NCI-H460 (cell line): ENCODE data around the gene COX10. TPM values are rescaled to one million over a fixed set of nuclear protein-coding genes. Genes with fewer than 3 reads are reported as not detected.
"Not testable (repeated sequence)": the region's sequence is repeated elsewhere in the genome, so short reads cannot be mapped to it uniquely, and the experiment has no call there.

Source experiments
- DNase-seq: peaks from one replicate; pipeline ENCODE4 v3.0.0-alpha.2; 2016; ENCODE audit warnings: low read depth; ENCODE audit errors: extremely low read depth
- total RNA-seq: library from RNA; depleted of rRNA; stranded (reverse); fragments of >200 nt; shearing (Covaris generic); gene quantifications from 2 replicates; pipeline ENCODE4 v1.2.3, GENCODE V29; 2014

COX10 gene
- total RNA-seq, 1 experiment from 2014 or later, result 41.3 TPM

DNA sequence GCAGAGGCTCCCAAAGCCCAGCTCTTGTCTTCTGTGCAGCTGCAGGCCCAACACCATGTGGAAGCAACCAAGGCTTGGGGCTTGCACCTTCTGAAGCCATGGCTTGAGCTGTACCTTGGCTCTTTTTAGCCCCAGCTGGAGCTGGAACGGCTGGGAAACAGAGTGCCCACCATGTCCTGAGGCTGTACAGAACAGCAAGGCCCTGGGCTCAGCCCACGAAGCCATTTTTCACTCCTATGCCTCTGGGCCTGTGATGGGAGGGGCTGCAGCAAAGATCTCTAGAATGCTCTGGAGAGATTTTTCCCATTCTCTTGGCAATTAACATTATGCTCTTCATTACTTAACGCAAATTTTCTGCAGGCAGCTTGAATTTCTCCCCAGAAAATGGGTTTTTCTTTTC is 99.3 kb downstream of the COX10 start:
- DNase-seq, result no peak

DNA sequence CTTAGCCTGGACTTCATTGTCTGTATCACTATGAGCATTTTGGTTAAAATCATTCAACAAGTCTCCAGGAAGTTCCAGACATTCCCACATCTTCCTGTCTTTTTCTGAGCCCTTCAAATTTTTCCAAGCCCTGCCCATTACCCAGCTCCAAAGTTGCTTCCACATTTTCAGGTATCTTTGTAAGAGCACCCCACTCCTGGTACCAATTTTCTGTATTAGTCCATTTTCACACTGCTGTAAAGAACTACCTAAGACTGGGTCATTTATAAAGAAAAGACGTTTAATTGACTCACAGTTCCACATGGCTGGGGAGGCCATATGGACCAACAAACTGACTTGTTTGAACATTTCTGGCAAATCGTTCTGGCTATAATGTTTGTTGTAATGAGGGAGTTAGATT is 100.0 kb downstream of the COX10 start:
- no peak for DNase-seq

DNA sequence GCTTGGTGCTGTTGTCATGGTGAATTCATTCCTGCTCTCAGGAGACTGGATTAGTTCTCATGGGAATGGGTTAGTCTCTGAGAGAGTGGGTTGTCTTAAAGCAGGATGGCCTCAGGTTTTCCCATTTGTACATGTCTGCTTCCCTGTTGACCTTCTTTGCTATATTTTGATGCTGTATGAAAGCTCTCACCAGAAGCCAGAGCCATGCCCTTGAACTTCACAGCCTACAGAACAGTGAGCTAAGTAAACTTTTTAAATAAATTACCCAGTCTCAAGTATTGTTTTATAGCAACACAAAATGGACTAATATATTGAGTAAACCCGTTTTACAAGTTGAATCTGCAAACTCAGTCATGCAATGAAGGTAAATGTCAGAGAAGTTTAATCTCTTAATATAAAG is 100.6 kb downstream of the COX10 start:
- no peak for DNase-seq

DNA sequence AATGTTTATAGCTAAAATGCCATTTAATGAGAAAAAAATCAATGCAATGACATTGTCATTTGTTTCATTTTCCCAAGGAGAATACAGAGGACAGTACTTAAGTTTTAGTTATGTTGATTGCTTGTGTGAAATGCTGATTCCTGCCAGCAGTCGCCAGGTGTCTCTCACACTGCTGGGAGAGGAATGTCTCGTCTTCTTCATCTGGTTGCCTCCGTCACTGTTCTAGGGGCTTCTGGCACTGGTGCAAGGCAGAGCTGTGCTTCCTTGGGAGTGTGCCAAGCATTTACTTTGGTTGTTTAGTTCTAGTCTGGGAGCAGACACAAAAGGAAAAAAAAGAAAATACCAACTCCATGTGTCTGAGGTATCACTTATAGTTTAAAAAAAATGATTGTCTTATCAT is 107.7 kb downstream of the COX10 start:
- not testable (repeated sequence) for DNase-seq

DNA sequence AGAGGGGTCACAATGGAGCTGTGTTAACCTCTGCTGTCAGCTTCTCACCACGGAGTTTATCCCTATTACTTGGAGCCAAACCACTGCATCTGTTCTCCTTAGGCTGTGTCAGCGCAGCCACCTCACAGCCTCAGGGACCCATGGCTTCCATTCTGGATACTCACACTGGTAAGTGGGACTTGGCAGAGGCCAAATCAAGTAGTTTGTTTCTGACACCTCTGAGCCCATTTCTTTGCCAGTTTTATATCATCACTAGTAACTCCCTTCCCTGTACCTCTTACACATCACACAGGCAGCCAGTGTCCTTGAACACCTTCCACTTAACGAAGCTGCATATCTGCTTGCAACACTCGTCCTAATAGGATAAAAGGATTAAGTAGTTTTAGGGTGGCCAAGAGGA is 108.5 kb downstream of the COX10 start:
- DNase-seq, result not testable (repeated sequence)

DNA sequence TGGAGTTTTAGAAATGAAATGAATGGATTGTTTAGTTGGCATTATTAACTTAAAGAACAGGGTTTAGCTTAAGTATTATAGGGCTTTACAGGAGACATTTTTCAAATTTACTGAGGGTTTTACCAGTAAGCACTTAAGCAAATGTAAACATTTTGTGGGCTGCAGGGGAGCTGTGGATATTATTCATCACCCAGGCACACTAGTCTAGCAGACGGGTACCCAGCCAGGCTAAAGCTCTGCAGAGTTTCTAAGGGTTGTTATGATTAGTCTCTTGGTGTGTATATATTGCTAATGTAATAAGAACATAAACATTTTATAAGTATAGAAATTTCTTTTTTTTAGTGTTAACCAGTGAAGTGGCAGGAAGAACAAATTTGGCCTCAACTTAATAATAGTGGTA is 110.6 kb downstream of the COX10 start:
- not testable (repeated sequence) for DNase-seq

DNA sequence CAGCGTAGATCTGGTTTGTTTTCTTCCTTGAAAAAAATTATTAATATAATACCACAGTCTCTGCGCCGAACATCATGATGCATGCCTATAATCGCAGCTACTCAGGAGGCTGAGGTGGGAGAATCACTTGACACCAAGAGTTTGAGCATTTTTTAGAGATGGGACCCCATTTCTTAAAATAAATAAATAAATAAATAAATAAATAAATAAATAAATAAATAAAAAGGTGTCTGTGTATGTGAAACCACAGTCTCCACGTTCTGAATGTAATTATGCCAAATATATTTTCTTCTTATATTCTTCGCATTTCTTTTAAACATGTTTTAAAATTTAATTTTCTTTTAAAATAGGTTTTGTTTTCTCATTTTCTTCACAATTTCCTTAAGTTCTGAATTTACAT is 112.8 kb downstream of the COX10 start:
- not testable (repeated sequence) for DNase-seq

DNA sequence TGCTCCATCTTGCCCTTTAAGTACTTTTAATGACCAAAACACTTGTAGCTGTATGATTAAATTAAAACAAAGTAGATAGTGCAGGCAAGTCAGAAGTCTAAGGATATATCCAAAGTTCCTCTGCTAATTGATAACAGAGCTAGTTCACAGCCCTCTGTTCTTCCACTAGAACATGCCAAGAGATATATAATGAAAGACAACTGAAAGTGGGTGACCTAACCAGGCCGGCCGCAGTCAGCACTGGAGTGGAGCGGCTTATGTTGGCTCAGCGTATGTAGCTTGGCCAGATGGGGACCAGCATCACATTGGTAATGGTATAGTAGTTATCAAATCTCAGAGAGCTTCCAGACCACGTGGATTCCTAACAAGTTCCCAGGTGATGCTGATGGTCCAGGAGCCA is 115.2 kb downstream of the COX10 start:
- not testable (repeated sequence) for DNase-seq

DNA sequence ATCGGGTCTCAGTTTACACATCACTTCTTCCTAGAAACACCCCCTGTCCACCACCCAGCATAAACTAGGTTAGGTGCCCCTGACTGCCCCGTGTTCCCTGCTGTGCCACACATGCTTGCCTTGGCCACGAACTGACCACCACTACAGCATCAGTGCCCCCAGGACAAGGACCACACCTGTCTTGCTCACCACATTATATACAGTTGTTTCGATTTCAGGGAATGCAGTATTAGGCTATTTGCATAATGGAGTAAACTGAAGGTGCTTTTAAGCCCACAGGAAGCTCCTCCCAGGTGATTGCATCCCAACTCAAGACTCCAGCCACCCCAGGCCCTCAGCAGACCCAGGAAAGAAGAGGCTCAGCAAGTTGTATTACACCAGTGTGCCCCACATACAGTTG is 117.1 kb downstream of the COX10 start:
- DNase-seq, result not testable (repeated sequence)

DNA sequence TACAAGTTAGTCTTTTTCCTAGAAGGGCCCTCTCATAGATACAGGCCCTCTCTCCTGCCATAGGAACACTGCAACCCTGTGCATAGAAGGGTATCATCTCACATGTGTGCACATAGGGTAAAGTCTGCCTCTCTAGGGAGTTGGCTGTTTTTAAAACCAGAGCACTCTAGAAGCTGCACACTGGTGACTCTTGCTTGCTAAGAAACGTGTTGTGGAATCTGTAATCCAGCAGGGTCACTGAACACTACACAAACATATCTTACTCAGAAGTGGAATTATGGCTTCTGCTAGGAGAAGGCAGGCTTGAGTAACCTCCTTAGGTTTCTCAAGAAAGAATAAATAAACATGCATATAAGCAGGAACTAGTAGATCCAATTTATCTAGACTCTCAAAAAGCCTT is 121.5 kb downstream of the COX10 start:
- not testable (repeated sequence) for DNase-seq

DNA sequence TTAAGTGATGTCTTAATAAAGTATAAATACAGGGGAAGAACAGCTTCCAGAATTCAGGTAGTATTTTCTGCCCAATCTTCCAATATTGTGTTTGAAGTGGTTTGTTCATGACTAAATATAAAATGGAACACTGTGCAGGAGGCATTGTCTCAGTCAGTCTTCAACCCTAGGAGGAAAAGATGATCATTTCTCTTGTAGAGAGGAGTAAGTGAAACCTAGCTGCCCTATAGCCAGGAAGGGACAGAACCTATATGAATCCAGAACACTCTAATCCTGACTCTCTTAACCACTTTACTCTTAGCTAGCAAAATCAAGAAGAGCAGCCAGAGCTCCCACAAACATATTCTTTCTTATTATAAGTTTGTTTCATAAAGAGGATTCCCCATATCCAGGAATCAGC is 122.2 kb downstream of the COX10 start:
- not testable (repeated sequence) for DNase-seq

DNA sequence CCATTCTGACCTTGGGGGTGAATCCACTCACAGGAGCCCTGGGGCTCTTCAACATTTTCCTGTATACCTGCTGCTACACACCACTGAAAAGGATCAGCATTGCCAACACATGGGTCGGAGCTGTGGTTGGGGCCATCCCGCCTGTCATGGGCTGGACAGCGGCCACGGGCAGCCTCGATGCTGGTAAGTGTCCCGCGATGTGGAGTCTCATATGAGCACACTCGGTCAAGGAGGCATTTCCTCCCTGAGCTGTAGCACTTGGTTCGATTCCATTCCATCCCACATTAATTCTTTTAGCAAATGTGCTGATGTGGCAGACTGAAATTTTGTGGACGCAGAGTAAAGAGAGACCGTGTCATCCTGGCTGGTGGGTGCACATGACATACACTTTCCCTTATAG is 122.7 kb downstream of the COX10 start:
- not testable (repeated sequence) for DNase-seq

DNA sequence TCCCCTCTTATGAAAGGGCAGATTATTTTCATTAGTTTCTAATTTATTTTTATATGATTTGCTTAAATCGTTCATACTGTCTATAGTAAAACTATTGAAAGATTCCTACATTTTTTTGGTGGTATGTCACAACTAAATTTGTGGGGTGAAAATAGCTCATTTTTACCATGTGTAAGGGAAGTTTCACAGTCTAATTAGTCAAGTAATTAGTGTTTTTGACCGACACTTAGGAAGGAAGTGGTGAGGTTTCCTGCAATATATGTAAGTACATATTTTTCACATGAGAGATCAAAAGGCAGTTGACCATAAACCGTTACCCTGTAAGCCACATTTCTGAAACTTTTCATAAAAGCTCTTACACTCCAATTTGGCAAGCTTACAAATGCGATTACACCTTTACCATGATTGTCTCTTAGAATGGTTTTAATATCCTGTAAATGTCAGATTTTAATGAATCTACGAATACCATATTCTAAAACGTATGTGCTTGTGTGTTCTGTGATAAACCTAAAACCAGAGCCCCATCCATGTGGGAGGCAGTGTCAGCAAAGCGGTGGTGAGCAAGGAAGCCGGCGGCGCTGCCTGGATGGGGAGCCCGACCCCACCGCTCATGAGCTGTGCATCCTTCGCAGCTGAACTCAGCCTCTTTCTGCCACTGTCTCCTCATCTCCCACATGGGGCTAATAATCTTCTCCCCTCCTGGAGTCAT is 123.5 kb downstream of the COX10 start:
- DNase-seq, result not testable (repeated sequence)

DNA sequence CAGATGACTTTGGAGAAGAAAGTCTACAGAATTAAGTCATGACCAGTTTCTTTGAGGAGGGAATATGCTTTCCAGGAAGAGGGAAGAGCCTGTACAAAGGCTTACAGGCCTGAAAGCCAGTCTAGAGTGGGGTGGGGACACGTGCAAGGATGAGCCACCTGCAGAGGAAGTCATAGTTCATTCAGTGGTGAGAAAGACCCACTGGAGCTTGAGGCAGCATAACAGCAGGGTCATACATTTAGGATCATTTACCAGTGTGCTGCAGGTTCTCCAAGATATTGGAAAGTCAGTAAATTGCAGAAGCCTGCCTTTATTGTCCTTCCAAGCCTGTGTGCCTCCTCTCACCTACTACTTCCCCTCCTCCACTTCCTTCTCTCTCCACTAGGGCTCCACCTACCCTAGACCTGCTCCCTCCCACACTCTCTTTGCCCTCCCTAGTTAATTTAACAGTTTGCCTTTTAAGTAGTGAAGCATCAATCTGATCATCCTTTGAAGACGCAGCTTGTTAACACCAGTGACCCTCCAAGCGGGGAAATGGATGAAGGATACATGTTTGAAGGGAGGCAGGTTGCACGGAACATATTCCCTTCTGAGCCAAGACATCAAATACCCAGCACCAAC is 127.2 kb downstream of the COX10 start:
- DNase-seq, result no peak

DNA sequence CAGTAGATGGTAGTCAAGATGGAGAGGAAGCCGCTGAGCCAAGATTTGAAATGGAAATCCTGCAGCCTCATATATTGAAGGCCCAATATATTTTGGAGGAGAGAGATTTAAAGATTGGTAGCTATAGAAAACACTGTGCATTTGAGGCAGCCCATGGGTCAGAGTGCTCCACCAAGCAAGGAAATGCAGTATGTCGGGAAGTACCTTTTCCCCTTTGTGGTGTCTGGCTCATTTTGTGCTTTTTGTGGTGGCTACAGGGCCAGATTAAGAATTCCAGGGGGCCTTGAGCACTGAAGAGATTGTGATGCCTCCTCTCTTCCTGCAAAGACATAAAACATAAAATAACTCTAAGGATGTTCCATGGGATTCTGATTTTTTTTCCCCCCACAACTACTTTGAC is 127.8 kb downstream of the COX10 start:
- DNase-seq, result no peak

DNA sequence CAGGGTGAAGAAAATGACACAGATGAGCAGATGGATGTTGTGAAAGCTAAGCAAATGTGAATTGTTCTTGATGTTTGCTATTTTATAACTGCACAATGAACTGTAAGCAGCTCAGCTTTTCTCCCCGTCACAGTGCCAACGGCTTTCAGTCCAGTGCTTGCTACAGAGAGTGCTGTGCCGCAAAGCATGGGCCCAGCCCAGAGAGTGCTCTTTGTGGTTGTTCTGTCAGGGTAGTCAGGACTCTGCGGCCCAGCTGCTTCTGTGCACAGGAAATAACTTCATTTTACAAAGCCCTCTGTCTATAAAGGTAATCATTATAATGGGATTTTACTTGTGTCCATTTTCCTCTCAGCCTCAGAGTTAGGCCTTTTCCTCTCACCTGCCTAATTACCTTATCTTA is 128.3 kb downstream of the COX10 start:
- no peak for DNase-seq

DNA sequence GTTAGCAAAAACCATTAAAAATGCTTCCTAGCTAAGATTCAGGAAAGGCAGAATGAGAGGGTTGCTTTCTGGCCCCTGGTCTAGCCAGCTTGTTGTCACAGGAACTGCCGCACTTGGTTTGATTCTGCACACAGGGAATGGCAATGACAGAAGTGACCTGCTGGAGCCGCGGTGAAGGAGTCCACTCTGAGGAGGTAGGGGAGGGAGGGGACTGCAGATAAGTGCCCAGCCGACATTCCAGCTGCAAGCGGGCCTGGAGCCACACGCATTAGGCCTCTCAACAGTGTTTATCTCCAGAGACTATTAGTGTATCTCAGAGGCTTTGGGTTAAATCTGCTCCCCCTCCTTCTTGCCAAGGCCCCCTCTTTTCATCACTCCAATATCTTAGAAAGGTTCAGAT is 128.7 kb downstream of the COX10 start:
- DNase-seq, result no peak

DNA sequence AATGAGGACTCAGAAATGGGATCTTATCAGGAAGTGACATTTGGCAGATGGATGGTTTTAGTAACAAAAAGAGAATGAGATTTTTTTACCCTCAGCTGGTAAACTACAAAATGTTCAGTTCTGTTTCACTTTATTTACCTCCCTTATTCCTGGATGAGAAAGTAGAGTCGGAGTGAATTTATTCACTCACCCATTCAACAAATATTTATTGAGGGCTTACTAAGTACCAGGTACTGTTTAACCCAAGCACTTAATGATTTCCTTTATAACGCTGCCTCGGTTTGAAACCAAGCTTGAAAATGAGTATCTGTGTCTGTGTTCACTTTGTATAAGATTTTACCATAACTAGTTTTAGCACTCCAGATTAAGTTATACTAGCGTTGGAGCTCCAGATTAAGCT is 129.3 kb downstream of the COX10 start:
- no peak for DNase-seq

DNA sequence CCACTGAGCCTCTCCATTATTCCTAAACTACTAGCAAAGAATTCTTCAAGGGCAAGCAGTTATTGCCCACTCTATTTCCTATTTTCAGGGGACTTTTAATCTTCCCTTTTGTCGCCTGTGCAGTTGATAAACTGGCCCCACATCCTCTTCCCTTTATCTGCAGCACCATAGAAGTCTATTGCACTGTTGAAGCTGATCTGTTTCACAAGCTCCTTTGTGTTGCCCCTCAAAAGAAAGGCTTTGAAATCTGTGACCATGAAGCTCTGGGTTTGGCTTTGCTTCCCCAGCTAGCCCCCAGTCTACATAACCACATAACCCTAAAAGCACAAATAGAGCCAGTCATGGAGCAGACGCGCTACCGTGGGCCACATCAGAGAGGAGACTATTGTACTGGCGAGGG is 130.3 kb downstream of the COX10 start:
- no peak for DNase-seq

DNA sequence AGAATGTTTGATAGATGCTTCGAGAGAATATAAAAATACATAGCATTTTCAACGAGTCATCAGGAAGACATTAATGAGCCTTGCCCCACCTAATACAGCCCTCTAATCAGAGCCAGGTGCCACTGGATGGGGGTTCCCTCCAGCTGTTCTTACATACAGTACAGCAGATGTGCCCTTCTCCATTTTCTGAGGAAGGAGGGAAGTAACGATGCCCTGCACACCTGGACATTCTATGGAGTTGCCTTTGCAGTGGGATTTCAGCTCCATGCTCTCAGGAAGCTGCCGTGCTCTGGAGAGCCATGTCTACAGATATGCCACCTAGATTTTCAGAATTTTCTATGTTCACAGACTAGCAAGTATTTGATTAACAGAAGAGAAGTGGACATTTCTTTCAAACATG is 131.1 kb downstream of the COX10 start:
- no peak for DNase-seq

DNA sequence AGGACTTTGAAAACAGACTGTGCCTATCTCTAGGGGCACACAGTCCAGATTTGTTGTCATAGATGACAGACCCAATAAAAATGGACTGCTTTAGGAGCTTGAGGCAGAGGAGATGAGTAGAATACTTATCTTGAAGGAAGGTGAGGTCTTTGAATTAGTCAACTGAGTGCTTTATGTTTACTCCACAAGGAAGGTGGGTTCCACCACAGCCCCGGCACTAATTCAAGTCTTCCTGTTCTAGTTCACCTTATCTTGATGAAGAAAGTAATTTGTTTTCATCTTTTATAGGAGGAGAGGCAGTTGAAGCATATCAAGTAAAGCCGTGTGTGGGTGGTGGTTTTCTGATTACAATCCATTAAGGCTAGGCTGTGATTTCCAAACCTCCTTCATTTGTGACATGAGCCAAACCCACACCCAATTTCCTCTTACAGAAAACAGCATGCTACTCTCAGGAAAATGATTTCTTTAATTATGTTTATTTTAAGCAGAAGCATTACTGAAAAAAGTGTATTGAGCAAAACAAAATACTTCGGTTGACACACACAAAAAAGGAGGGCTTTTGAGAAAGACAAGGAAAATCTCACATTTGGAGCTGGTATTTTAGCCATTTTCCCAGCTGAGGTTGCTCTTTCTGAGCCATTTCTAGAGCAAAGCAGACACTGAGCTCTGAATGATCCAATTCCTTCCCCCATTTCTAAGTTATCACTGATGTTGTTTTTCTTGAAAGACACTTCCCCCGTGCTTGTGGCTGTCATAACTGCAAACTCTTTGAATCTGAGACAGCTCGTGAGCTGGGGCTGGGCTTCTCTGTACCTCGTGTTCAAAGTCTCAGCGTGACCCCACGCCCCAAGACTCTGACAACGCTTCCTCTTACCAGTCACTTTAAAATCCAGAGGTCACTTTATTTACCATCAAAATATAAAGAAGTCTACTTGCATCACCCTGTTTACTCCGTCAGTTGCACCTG is 132.0 kb downstream of the COX10 start:
- no peak for DNase-seq
